Fibroblast of skin of right quadriceps (primary cell): Measurements from ENCODE around the gene TXNDC2.

Experiments
- DNase-seq: peaks from one replicate; pipeline ENCODE4 v3.0.0-alpha.2; 2013

Gene TXNDC2

GRCh38 chr18:9861157-9861556 is 24.6 kb upstream of the TXNDC2 start:
- no peak for DNase-seq

DNA sequence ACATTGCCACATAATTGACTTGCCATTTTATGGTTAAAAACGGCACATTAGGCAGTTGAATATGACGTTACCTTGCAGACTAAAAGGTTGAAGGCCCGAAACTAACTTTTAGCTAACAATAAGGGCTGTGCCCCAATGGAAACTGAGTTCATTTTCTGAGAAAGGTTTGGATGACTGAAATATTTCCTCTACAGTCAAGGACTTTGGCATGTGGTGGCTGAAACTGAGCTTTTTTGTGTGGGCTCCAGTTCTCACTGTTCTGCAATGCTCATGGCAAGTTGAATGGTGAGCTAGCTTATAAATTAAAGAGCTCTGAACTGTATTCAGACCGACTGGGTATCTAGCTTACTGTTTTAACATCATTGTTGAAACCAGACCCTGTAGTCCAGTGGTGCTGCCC is 23.8 kb upstream of the TXNDC2 start:
- DNase-seq, result no peak

GRCh38 chr18:9862686-9863085 is 23.1 kb upstream of the TXNDC2 start:
- no peak for DNase-seq

DNA sequence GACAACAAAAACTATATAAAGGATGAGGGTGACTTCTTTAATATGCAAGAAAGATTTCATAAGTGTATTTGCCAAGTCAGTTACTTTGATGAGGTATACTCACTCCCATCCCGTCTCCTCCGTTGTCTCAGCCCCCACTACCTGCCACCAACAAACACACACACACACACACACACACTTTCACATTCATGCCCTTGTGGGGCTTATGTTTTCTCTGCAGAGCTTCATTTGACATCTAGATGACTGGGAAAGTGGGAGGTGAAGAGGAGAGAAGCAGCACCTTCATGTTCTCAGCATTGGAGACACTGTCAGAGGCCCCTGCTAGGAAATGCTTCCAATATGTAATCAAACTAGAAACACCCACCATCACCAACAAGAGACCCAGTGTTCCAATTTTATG is 22.5 kb upstream of the TXNDC2 start:
- DNase-seq, result no peak

- no peak for DNase-seq
Measured at GRCh38 chr18:9865764-9866490, 19.8 kb upstream of the TXNDC2 start.

- DNase-seq, result no peak
Measured at GRCh38 chr18:9866627-9867026, 19.1 kb upstream of the TXNDC2 start.

DNA sequence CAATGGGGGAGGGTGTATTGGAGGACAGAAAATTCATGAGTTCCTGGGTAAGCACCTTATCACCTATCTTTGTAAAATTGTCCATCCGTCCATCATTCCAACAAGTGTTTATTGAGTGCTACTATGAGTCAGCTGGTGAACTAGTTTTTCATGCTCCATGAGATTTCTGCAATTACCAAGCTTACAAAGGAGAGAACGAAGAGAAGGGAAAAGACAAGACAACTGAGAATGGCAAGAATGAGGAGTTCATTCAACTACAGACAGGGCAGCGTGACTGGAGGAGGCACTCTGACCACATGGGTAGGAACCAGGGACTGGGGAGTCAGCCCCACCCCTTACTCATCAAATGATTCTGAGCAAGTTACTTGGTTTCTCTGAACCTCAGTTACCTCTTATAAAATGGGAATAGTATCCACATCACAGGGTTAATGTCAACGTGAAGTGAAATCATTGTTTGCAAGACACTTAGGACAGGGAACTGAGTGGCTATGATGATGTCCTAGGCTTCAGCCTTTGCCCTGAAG is 18.6 kb upstream of the TXNDC2 start:
- DNase-seq, result no peak

DNA sequence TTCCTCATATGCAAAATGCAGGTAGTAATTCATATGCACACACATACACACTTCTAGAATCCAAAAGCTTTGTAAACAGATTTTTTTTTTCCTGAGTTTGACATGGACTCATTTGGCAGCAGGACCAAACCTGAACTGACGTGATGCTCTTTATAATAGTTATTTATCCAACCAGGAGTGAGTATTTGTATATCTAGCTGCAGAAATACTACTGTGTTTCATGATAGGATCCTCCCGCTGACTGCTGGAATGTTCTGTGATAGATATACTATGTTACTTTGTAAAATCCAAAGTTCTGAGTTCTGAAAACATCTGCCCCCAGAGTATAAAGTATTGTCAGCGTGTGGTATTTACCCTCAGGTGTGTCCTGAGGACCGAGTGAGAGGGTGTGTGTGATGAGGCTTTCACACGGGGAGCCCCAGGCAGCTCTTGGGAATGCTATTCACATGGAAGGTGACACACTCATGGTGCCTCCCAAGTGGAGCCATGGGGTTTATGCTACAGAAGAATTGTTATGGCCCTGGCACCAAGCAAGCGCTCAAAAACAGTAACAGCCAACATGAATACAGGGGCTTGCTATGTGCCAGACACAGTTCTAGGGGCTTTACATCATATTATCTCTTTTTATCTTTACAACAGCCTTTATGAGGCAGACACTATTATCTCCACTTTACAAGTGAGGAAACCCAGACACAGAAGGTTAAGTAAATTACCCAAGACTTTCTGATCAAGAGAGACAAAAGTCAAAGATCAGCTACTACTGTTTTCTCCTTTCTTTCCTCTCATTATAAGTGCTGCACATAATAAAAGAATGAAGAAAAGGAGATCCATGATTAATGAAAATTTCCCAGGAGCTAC is 16.7 kb upstream of the TXNDC2 start:
- DNase-seq, result no peak

DNA sequence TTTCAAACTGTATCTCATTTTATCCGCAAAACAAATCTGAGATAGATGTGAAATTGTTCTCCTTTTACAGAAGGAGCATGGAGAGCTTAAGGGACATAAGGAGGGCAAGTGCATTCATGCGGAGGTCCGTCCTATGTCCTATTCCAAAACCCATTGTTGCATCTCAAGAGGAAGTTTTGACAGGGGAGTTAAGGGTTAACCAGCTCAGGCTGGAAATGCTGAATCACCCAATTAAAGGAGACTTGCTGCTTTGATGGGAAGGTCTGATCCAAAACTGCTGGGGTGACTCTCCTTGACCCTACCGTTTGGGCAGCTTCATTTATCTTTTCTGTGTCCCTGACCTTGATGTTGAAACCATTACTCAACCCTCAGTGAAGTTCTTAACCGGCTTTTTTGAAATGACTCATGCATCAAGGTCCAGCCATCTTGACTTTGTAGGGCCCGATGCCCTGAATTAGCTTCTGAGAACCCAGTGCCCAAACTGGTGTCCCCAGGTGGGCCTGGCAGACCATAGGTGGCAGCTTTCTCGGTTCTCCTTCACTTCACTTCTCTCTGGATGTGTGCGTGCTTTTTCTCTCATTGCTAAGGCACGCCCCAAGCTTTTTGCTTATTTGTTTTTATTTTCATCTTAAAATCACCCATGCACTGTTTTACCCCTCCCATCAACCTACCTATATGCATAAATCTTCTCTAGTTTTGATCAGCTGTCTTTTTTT is 15.9 kb upstream of the TXNDC2 start:
- DNase-seq, result peak; percentile 71

GRCh38 chr18:9870431-9871008 is 15.3 kb upstream of the TXNDC2 start:
- DNase-seq, result no peak

- DNase-seq, result no peak
Measured at GRCh38 chr18:9871244-9871746, 14.5 kb upstream of the TXNDC2 start.

DNA sequence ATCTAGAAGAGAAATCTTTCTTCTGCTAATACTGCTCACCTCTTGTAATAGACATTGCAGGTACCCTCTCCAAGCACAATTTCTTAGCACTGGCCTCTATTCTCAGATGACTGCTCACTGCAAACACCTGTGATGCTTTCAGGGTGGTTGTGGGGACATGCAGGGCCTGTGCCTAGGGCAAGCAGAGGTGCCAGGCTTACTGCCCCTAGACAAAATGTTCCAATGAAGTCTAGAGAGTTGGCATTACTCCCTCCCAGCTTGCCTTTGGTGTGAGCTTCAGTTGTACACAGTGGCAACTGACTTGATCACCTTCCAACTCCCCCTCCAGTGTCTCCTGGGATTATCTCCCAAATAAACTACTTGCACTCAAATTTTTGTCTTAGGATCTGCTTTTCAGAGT is 12.9 kb upstream of the TXNDC2 start:
- DNase-seq, result no peak

- DNase-seq, result peak; percentile 27
Measured at GRCh38 chr18:9874728-9875127, 11.0 kb upstream of the TXNDC2 start.

- DNase-seq, result no peak
Measured at GRCh38 chr18:9876212-9876866, 9.4 kb upstream of the TXNDC2 start.

DNA sequence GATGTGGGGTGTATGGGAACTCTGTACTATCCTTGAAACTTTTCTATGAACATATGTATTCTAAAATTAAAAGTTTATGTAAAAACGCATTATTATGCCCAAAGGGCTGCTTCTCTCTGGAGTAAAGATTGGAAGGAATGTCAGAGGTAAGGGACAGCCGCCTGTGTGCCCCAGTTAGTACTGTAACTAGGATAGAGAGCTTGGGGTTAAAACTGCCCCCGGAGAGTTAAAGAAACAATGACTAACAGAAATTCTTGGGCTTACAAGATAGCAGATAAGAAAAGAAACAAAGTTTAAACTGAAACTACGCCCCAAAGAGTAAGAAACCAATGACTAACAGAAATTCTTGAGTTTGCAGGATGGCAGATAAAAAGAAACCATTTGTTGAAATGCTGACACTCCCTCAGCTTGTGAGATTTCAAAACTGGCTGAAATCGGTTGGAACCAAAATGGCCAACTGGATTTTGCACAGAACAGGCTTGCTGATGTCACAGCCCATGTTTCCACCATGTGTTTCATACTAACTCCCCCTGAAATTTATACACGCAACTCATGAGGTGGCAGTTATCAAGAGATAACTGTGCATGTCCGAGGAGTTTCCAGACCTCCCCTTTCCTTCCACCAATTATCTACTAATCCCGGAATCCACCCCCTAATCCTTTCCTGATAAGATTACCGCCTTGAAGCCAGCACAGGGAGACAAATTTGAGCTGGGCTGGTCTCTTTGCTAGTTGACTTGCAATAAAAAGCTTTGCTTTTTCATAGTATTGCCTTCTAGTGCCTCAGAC is 8.7 kb upstream of the TXNDC2 start:
- peak; percentile 87 for DNase-seq

- no peak for DNase-seq
Measured at GRCh38 chr18:9877655-9878014, 8.1 kb upstream of the TXNDC2 start.

- DNase-seq, result no peak
Measured at GRCh38 chr18:9878095-9878494, 7.7 kb upstream of the TXNDC2 start.

DNA sequence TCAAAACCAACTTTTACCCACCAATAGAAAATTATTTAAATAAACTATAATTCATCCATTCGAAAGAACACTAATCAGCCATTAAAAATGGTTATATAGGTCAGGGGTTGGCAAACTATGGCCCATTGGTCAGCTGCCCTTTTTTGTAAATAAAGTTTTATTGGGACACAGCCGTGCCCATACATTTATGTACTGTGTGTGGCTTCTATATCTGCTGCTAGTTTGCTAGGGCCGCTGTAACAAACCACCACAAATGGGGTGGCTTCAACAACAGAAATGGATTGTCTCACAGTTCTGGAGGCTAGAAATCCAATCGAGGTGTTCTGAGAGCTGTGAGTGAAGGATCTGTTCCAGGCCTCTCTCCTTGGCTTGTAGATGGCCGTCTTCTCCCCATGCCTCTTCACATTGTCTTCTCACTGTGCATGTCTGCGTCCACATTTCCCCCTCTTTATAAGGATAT is 7.0 kb upstream of the TXNDC2 start:
- DNase-seq, result no peak

- DNase-seq, result no peak
Measured at GRCh38 chr18:9884090-9884489, 1.7 kb upstream of the TXNDC2 start.

GRCh38 chr18:9884532-9885140 is 1.1 kb upstream of the TXNDC2 start:
- no peak for DNase-seq

DNA sequence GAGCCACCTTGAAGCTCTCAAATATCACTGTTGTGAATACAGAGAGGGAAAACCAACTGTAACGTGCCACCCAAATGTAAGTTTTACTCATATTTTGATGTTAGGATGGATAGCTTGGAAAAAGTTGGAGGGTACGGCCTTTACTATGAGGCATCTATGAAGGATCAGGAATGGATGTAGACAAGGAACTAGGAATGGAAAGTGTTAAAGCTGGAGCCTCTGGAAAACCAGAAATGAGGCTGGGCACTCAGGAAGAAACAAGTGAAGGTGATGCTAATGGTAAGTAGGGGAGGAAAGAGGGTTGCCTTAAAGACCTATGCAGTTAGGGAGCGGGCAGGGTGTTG is 204 bp downstream of the TXNDC2 start:
- DNase-seq, result no peak
